ENCODE measurements around the gene CEPT1.

- TF ChIP-seq, protein P1, sequence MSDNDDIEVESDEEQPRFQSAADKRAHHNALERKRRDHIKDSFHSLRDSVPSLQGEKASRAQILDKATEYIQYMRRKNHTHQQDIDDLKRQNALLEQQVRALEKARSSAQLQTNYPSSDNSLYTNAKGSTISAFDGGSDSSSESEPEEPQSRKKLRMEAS (IDR thresholded peaks at IDR 0.05; ENCODE audit: low read depth) = no peak
- TF ChIP-seq CTCF (IDR thresholded peaks at IDR 0.05) (no peak), SMC3 (IDR thresholded peaks at IDR 0.05; ENCODE audit: low read depth, low read length) (no peak), RAD21 (IDR thresholded peaks at IDR 0.05; ENCODE audit: low read length) (no peak), REST (IDR thresholded peaks at IDR 0.05; ENCODE audit: low read depth, low read length) (no peak), NFIC (IDR thresholded peaks at IDR 0.05; ENCODE audit: borderline replicate concordance) (no peak)
These were observed 78.9 kb downstream of the CEPT1 start for GRCh38 chr1:111218701-111219556.
